Neural progenitor cell (in vitro differentiated cells): Measurements from ENCODE around the gene RADIL.

Source experiments
- CTCF ChIP-seq: fragments of 200-600 bp; sonication (generic); IDR thresholded peaks from 2 replicates; pipeline ENCODE4 v1.5.1; 2017; ENCODE audit warnings: antibody characterized with exemption, mild to moderate bottlenecking
- EZH2 ChIP-seq: fragments of 200-600 bp; sonication (generic); IDR thresholded peaks from 2 replicates; pipeline ENCODE4 v1.6.1; 2017; ENCODE audit warnings: antibody characterized with exemption, mild to moderate bottlenecking, moderate library complexity
- EZH2phosphoT487 ChIP-seq: fragments of 200-600 bp; sonication (generic); IDR thresholded peaks from 2 replicates; pipeline ENCODE4 v1.6.1; 2017; ENCODE audit warnings: antibody characterized with exemption

- TF ChIP-seq CTCF (no peak), EZH2phosphoT487 (no peak), EZH2 (no peak)
These were observed 43.4 kb downstream of the RADIL start for GRCh38 chr7:4840079-4840501.
